ENCODE results near the gene MOCS3.

MOCS3 gene

DNA sequence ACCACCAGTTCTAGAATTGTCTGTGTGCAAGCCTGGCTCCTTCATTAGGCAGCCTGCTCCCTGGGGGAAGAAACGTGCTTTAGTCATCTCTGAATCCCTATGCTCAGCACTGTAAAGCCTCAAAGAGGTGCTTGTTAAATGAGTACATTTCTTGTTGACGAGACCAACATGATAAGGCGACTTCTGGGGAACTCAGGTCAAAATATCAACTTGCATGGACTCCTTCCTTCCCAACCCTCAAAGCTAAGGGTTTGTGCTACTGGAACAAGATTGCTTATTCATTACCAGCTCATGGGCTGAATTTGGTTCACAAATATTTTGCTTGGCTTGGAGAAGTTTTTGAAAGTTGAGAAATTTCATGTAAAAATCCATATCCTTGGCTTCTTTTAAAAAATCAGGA is 53.7 kb downstream of the MOCS3 start:
- DNase-seq (ENCODE audit: low read depth) = no peak

Data from EH (cell line).